Measurements from ENCODE around the gene RRBP1. TPM values are rescaled to one million over a fixed set of nuclear protein-coding genes. Genes with fewer than 3 reads are reported as not detected.

RRBP1 gene, protein sequence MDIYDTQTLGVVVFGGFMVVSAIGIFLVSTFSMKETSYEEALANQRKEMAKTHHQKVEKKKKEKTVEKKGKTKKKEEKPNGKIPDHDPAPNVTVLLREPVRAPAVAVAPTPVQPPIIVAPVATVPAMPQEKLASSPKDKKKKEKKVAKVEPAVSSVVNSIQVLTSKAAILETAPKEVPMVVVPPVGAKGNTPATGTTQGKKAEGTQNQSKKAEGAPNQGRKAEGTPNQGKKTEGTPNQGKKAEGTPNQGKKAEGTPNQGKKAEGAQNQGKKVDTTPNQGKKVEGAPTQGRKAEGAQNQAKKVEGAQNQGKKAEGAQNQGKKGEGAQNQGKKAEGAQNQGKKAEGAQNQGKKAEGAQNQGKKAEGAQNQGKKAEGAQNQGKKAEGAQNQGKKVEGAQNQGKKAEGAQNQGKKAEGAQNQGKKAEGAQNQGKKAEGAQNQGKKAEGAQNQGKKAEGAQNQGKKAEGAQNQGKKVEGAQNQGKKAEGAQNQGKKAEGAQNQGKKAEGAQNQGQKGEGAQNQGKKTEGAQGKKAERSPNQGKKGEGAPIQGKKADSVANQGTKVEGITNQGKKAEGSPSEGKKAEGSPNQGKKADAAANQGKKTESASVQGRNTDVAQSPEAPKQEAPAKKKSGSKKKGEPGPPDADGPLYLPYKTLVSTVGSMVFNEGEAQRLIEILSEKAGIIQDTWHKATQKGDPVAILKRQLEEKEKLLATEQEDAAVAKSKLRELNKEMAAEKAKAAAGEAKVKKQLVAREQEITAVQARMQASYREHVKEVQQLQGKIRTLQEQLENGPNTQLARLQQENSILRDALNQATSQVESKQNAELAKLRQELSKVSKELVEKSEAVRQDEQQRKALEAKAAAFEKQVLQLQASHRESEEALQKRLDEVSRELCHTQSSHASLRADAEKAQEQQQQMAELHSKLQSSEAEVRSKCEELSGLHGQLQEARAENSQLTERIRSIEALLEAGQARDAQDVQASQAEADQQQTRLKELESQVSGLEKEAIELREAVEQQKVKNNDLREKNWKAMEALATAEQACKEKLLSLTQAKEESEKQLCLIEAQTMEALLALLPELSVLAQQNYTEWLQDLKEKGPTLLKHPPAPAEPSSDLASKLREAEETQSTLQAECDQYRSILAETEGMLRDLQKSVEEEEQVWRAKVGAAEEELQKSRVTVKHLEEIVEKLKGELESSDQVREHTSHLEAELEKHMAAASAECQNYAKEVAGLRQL (N-terminal part only)
- polyA plus RNA-seq: 10 to 100 TPM; 49.0 to 54.5 TPM

GRCh38 chr20:17682103-17682888 lies at the start of gene RRBP1:
TSS of gene RRBP1 (minus strand) at chr20:17682242. CDS start at chr20:17660507, 21,735 bp downstream.
- Histone ChIP-seq H3K36me3 (ENCODE audit: control insufficient read depth in 2 of 2, insufficient read depth in 2 of 2, low read length in 1 of 2) (no peaks in the 10 kb centered on the region), H3K4me1 (ENCODE audit: control insufficient read depth in 2 of 2, insufficient read depth in 2 of 2, low read length in 1 of 2) (peaks cover 0 to 6% of the 10 kb centered on the region in 2 donors), H3K27me3 (ENCODE audit: control insufficient read depth in 1 of 2, insufficient read depth in 2 of 2, low read length in 2 of 2) (no peaks in the 10 kb centered on the region), H3K9me3 (ENCODE audit: control insufficient read depth in 2 of 2, insufficient read depth in 1 of 2, low read depth in 1 of 2, low read length in 1 of 2) (no peaks in the 10 kb centered on the region), H3K27ac (ENCODE audit: low read depth in 2 of 2, low read length in 1 of 2) (peak within 1 kb of the TSS; percentile 94 to 99), H3K4me3 (ENCODE audit: low read depth in 1 of 2, low read length in 2 of 2) (peak within 1 kb of the TSS; percentile 80 to 91)
- 0% methylated on average over 47 to 79 of the region's 79 CpGs for WGBS, 2 donors

GRCh38 chr20:17731233-17731632 lies 49.2 kb upstream of the RRBP1 start:
- Histone ChIP-seq H3K27ac (ENCODE audit: low read depth in 2 of 2, low read length in 1 of 2) (no peak overlapping the region), H3K4me3 (ENCODE audit: low read depth in 1 of 2, low read length in 2 of 2) (no peak overlapping the region), H3K4me1 (ENCODE audit: control insufficient read depth in 2 of 2, insufficient read depth in 2 of 2, low read length in 1 of 2) (peaks cover 0 to 4% of the 10 kb centered on the region in 2 donors), H3K27me3 (ENCODE audit: control insufficient read depth in 1 of 2, insufficient read depth in 2 of 2, low read length in 2 of 2) (no peaks in the 10 kb centered on the region), H3K9me3 (ENCODE audit: control insufficient read depth in 2 of 2, insufficient read depth in 1 of 2, low read depth in 1 of 2, low read length in 1 of 2) (peaks cover 2 to 3% of the 10 kb centered on the region in 2 donors), H3K36me3 (ENCODE audit: control insufficient read depth in 2 of 2, insufficient read depth in 2 of 2, low read length in 1 of 2) (no peaks in the 10 kb centered on the region)
- WGBS, 2 donors: 85 to 93% methylated on average over 5 of the region's 5 CpGs

- Histone ChIP-seq H3K36me3 (ENCODE audit: control insufficient read depth in 2 of 2, insufficient read depth in 2 of 2, low read length in 1 of 2) (no peaks in the 10 kb centered on the region), H3K27ac (ENCODE audit: low read depth in 2 of 2, low read length in 1 of 2) (no peak overlapping the region), H3K4me3 (ENCODE audit: low read depth in 1 of 2, low read length in 2 of 2) (no peak overlapping the region), H3K9me3 (ENCODE audit: control insufficient read depth in 2 of 2, insufficient read depth in 1 of 2, low read depth in 1 of 2, low read length in 1 of 2) (no peaks in the 10 kb centered on the region), H3K4me1 (ENCODE audit: control insufficient read depth in 2 of 2, insufficient read depth in 2 of 2, low read length in 1 of 2) (no peaks in the 10 kb centered on the region), H3K27me3 (ENCODE audit: control insufficient read depth in 1 of 2, insufficient read depth in 2 of 2, low read length in 2 of 2) (no peaks in the 10 kb centered on the region)
- 91 to 93% methylated on average over 10 of the region's 10 CpGs for WGBS, 2 donors
Observed at GRCh38 chr20:17730071-17730470, 48.0 kb upstream of the RRBP1 start.

DNA sequence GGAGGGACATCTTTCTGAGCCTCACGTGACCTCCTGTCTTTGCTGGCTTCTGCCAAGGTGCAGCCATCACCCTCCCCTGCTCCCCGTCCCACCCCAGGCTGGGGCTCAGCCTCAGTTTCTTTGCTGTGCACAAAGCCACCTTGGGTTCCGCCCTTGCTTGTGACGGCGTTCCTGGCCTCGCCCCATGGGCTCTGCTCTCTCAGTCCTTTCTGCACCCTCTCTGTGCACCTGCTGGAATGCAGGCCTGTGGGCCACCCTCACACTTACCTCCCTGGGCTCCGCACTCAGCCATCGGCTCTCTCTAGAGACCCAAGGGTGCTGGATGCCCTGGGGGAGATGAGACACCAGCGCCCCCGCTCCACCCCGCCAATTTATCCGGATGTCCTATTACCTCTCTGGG lies 46.0 kb upstream of the RRBP1 start:
- H3K4me1 ChIP-seq (ENCODE audit: control insufficient read depth in 2 of 2, insufficient read depth in 2 of 2, low read length in 1 of 2): no peaks in the 10 kb centered on the region
- no peak overlapping the region for H3K27ac ChIP-seq (ENCODE audit: low read depth in 2 of 2, low read length in 1 of 2)
- H3K4me3 ChIP-seq (ENCODE audit: low read depth in 1 of 2, low read length in 2 of 2): no peak overlapping the region
- 84 to 88% methylated on average over 12 of the region's 12 CpGs for WGBS, 2 donors
- no peaks in the 10 kb centered on the region for H3K27me3 ChIP-seq (ENCODE audit: control insufficient read depth in 1 of 2, insufficient read depth in 2 of 2, low read length in 2 of 2)
- H3K36me3 ChIP-seq (ENCODE audit: control insufficient read depth in 2 of 2, insufficient read depth in 2 of 2, low read length in 1 of 2): no peaks in the 10 kb centered on the region
- no peaks in the 10 kb centered on the region for H3K9me3 ChIP-seq (ENCODE audit: control insufficient read depth in 2 of 2, insufficient read depth in 1 of 2, low read depth in 1 of 2, low read length in 1 of 2)

- no peak overlapping the region for H3K27ac ChIP-seq (ENCODE audit: low read depth in 2 of 2, low read length in 1 of 2)
- no peaks in the 10 kb centered on the region for H3K4me1 ChIP-seq (ENCODE audit: control insufficient read depth in 2 of 2, insufficient read depth in 2 of 2, low read length in 1 of 2)
- H3K36me3 ChIP-seq (ENCODE audit: control insufficient read depth in 2 of 2, insufficient read depth in 2 of 2, low read length in 1 of 2): no peaks in the 10 kb centered on the region
- no peaks in the 10 kb centered on the region for H3K9me3 ChIP-seq (ENCODE audit: control insufficient read depth in 2 of 2, insufficient read depth in 1 of 2, low read depth in 1 of 2, low read length in 1 of 2)
- no peaks in the 10 kb centered on the region for H3K27me3 ChIP-seq (ENCODE audit: control insufficient read depth in 1 of 2, insufficient read depth in 2 of 2, low read length in 2 of 2)
- 86 to 90% methylated on average over 8 to 10 of the region's 10 CpGs for WGBS, 2 donors
- H3K4me3 ChIP-seq (ENCODE audit: low read depth in 1 of 2, low read length in 2 of 2): no peak overlapping the region
Observed at GRCh38 chr20:17727351-17727750, 45.3 kb upstream of the RRBP1 start.

DNA sequence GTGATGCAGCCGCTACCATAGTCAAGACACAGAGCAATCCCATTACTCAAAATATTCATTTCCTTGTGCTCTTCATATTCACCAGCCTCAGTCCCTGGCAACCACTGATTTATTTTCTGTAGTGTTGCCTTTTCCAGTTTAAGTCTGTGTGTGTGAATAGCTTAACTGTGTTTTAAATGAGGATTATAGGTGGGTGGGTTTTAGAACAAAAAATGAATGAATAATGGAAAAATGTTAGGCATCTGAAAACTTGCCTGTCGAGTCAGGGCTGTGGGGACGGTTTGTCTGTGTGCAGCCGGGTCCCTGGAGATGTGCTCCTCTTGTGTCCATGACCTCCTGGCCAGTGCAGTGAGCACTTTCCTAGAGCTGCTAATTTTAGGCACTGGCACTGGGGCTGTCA lies 44.9 kb upstream of the RRBP1 start:
- 59 to 68% methylated on average over 4 of the region's 4 CpGs for WGBS, 2 donors
- H3K36me3 ChIP-seq (ENCODE audit: control insufficient read depth in 2 of 2, insufficient read depth in 2 of 2, low read length in 1 of 2): no peaks in the 10 kb centered on the region
- no peaks in the 10 kb centered on the region for H3K27me3 ChIP-seq (ENCODE audit: control insufficient read depth in 1 of 2, insufficient read depth in 2 of 2, low read length in 2 of 2)
- no peaks in the 10 kb centered on the region for H3K9me3 ChIP-seq (ENCODE audit: control insufficient read depth in 2 of 2, insufficient read depth in 1 of 2, low read depth in 1 of 2, low read length in 1 of 2)
- no peak overlapping the region for H3K4me3 ChIP-seq (ENCODE audit: low read depth in 1 of 2, low read length in 2 of 2)
- H3K4me1 ChIP-seq (ENCODE audit: control insufficient read depth in 2 of 2, insufficient read depth in 2 of 2, low read length in 1 of 2): no peaks in the 10 kb centered on the region
- H3K27ac ChIP-seq (ENCODE audit: low read depth in 2 of 2, low read length in 1 of 2): no peak overlapping the region

DNA sequence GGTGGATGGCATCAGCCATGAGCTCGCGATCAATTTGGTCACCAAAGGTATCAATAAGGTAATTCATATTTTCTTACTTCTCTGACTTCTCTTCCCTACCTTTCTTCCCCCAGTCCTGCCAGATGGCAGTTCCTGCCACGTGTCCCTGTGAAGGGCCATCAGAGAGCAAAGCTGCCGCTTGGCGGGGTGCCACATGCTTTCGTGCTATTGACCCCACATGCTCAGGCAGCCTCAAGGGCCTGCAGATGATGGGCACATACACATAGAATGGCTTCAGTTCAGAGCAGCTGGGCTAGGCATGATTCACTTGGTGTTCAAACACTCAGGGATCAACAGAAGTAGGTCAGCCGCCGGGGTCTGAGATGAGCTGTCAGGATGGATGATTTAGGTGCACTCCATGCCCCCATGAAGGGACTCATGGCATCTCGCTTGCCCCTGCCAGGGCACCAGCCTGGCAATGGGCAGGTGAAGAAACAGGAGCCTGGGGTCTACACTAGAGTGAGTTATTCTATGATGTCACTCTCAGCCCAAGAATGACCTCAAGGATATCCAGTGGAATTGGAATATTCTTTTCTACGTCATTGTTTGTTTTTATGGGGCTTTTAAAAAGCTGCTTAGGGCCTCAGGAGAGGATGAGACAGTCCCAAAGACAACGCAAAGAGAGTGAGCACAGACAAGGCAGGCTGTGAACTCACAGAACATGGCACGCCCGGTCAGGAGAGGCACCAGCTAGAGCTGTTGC lies 43.2 kb upstream of the RRBP1 start:
- no peaks in the 10 kb centered on the region for H3K27me3 ChIP-seq (ENCODE audit: control insufficient read depth in 1 of 2, insufficient read depth in 2 of 2, low read length in 2 of 2)
- H3K9me3 ChIP-seq (ENCODE audit: control insufficient read depth in 2 of 2, insufficient read depth in 1 of 2, low read depth in 1 of 2, low read length in 1 of 2): no peaks in the 10 kb centered on the region
- H3K4me3 ChIP-seq (ENCODE audit: low read depth in 1 of 2, low read length in 2 of 2): no peak overlapping the region
- 84 to 86% methylated on average over 13 of the region's 13 CpGs for WGBS, 2 donors
- H3K27ac ChIP-seq (ENCODE audit: low read depth in 2 of 2, low read length in 1 of 2): no peak overlapping the region
- H3K36me3 ChIP-seq (ENCODE audit: control insufficient read depth in 2 of 2, insufficient read depth in 2 of 2, low read length in 1 of 2): no peaks in the 10 kb centered on the region
- no peaks in the 10 kb centered on the region for H3K4me1 ChIP-seq (ENCODE audit: control insufficient read depth in 2 of 2, insufficient read depth in 2 of 2, low read length in 1 of 2)

GRCh38 chr20:17723301-17723691 lies 41.3 kb upstream of the RRBP1 start:
- no peaks in the 10 kb centered on the region for H3K36me3 ChIP-seq (ENCODE audit: control insufficient read depth in 2 of 2, insufficient read depth in 2 of 2, low read length in 1 of 2)
- no peaks in the 10 kb centered on the region for H3K27me3 ChIP-seq (ENCODE audit: control insufficient read depth in 1 of 2, insufficient read depth in 2 of 2, low read length in 2 of 2)
- no peaks in the 10 kb centered on the region for H3K4me1 ChIP-seq (ENCODE audit: control insufficient read depth in 2 of 2, insufficient read depth in 2 of 2, low read length in 1 of 2)
- H3K4me3 ChIP-seq (ENCODE audit: low read depth in 1 of 2, low read length in 2 of 2): no peak overlapping the region
- no peak overlapping the region for H3K27ac ChIP-seq (ENCODE audit: low read depth in 2 of 2, low read length in 1 of 2)
- H3K9me3 ChIP-seq (ENCODE audit: control insufficient read depth in 2 of 2, insufficient read depth in 1 of 2, low read depth in 1 of 2, low read length in 1 of 2): no peaks in the 10 kb centered on the region
- WGBS, 2 donors: 90 to 91% methylated on average over 5 of the region's 5 CpGs
